Epidermal melanocyte (primary cell): Measurements from ENCODE around the gene HAPLN2.
"Not testable (repeated sequence)": the region's sequence is repeated elsewhere in the genome, so short reads cannot be mapped to it uniquely, and the experiment has no call there.

Source experiments
- DNase-seq: peaks from one replicate; pipeline ENCODE4 v3.0.0; 2011; ENCODE audit warnings: low spot score; ENCODE audit not compliant: insufficient read length

Gene HAPLN2

DNA sequence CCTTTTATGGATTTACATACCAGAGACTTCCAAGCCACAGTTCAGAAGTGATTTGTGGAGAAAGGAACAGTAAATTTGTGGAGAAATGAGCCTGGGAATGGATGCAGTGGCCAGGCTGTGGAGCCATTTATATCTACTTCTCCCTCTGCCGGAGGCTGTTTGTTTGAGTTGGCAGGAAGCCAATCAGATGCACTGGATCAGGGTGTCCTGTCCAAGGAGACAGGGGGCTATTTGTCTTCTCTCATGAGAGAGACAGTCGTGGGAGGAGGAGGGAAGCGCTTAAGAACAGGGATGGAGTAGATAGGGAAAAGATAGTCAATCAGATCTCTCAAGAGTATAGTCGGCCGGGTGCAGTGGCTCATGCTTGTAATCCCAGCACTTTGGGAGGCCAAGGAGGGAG lies 2.8 kb upstream of the HAPLN2 start:
- DNase-seq: peak; percentile 86

DNA sequence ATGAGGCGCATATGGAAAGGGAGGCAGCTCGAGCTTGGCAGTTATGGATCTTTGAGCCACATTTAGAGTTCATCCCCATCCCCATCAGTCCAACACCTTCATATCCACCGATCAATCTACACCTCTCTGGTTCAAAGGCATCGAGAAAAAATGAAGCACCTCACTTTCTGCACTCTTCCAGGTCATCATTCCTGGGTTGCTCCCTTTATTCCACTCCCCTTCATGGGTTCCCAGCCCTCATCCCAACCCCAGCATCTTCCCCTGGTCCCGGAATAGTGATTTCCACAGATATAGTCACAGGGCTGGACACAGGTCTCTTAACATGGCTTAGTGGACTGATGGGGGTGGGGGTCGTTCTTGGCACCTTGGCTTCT lies 354 bp downstream of the HAPLN2 start:
- DNase-seq: no peak

DNA sequence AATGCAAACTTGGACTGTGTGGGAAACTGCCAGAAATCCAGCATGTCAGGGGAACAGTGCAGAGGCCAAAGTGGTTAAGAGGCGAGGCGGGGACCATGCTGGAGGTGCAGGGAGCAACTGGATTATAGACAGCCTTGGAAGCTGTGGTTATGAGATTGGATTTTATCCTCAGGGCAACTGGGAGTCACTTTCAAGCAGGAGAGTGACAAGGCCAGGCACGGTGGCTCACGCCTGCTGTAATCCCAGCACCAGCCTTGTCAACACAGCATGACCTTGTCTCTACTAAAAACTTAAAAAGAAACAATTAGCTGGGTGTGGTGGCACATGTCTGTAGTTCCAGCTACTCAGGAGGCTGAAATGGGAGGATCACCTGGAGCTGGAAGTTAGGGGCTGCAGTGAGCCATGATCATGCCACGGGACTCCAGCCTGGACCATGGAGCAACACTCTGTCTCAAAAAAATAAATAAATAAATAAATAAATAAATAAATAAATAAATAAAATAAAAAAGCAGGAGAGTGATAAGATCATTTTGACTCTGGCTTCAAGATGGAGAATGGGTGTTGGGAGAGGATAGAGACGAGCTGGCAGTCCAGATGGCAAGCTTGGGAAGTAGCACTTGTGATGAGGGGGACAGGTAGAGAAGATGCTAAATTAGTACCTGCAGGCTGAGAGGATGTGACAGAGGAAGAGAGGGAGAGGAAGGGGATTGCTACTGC lies 3.5 kb downstream of the HAPLN2 start:
- no peak for DNase-seq

- no peak for DNase-seq
These were observed 5.0 kb downstream of the HAPLN2 start for GRCh38 chr1:156623946-156624813.

- DNase-seq: no peak
These were observed 5.7 kb downstream of the HAPLN2 start for GRCh38 chr1:156624814-156625435.

DNA sequence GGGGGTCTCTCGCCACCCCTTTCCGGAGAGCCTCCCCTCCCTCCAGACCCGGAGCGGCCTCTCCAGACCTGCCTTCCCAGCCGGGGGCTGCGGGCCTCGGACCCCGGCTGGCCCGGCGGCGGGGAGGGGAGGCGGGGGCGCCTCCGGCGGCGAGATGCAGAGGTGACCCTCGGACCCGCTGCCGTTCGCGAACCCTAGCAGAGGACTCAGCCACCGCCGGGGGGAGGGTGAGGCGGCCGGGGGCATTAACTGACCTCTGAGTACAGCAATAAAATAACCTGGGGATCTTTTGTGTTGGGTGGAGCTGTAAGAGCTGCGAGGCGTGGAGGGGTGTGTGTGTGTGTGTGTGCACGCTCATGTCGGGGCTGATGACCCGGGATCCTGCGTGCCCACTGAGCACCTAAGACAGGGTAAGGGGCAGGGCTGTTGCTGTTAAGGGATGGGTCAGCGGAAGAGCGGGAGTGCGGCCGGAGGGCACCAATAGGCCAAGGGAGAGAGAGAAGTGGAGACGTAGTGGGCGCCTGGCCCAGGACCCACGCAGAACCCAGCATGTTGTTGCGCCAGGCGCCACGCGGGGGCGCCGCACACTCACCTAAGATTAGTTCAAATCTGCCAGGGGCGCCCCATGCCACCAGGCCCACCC lies 6.3 kb downstream of the HAPLN2 start:
- DNase-seq: no peak

GRCh38 chr1:156626079-156626438 lies 6.8 kb downstream of the HAPLN2 start:
- no peak for DNase-seq

GRCh38 chr1:156627313-156627880 lies 8.2 kb downstream of the HAPLN2 start:
- DNase-seq: no peak

DNA sequence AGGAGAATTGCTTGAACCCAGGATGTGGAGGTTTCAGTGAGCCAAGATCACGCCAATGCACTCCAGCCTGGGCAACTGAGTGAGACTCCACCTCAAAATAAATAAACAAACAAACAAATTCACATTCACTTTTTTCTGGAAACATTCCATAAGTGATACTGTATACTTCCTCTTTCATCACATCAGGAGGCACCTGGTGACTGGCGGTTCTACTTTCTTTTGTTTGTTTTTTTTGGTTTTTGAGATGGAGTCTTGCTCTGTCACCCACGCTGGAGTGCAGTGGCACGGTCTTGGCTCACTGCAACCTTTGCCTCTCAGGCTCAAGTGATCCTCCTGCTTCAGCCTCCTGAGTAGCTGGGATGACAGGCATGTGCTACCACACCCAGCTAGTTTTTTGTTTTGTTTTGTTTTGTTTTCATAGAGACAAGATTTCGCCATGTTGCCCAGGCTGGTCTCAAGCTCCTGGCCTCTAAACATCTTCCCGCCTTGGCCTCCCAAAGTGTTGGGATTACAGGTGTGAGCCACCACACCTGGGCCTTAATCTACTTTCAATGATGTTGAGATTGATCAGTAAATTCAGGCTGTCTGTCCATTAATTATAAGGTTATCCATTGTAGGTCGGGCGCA lies 10.7 kb downstream of the HAPLN2 start:
- no peak for DNase-seq

- DNase-seq: not testable (repeated sequence)
These were observed 11.9 kb downstream of the HAPLN2 start for GRCh38 chr1:156631152-156631551.

GRCh38 chr1:156632355-156632754 lies 13.1 kb downstream of the HAPLN2 start:
- no peak for DNase-seq

GRCh38 chr1:156638189-156638985 lies 19.2 kb downstream of the HAPLN2 start:
- DNase-seq: peak; percentile 20

DNA sequence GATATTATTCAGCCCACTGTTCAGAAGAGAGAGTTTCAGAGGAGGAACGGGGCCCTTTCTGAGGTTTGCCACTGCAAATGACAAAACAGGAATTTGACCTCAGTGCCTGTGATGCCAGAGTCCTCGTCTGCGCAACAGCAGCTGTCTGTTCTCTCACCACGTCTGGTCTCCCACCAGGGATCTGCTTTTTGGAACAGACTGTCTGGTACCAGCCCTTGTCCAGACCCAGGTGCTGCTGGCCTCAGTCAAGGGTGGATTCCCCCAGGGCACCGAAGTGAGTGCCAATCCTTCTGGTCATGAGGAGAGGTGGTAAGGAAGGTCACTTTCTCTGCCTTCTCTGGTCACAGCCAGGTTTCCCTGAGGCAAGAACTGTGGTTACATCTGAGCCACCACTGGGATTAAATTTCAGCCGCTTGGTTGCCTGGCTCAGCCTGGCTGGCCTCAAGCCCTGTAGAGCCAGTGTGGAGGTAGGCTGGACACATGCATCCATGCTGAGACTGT lies 20.4 kb downstream of the HAPLN2 start:
- DNase-seq: no peak

DNA sequence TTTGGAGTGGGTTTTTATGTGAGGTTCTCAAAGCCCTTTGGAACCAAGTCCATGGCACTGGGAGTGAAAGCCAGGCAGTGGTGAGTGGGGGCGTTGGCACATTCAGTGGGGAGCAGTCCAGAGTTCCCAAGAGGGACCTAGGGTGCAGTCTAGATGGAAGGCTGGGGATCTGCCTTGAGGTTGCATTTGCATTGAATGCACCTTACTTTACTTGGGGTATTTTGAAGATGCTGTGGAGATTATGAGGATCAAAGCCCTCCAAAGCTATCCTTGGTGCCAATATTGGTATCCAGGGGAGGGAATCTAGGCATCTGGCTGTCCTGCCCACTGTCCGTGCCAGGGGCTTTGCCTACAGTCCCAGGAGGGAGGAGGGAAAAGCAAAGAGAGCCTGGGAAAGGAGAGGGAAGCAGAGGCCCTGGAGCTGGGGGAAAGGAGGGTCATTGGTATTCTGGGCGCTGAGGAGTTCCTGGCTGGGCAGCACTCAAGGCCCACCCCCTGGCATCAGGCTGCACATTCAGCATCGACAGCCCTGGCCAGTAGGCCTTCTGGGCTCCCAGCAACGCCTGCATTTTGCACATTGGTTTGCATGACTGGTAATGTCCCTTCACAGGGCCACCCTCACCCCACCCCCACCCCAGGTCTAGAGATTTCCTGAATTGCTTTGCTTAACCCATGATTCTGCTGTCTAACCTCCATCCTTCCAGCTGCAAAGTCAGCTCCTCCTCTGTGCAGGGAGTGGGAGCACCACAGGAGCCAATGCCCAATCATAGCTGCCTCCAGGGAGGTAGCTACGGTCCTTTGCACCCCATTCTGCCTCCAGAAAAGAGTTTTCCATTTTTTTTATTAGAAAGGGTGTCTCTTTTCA lies 21.9 kb downstream of the HAPLN2 start:
- no peak for DNase-seq

DNA sequence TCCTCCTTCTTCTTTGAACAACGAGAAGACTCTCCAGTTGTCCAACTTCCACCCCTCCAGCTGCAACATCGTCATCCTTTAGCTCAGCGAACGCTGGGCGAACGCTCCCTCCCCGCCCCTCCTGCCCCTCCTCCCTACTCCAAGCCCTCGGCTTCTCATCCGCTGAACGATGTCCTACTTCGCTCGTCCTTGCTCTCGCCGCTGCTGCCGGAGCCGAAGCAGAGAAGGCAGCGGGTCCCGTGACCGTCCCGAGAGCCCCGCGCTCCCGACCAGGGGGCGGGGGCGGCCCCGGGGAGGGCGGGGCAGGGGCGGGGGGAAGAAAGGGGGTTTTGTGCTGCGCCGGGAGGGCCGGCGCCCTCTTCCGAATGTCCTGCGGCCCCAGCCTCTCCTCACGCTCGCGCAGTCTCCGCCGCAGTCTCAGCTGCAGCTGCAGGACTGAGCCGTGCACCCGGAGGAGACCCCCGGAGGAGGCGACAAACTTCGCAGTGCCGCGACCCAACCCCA lies 22.6 kb downstream of the HAPLN2 start, which contains the start of gene BCAN:
TSS of gene BCAN (plus strand) at position 357 of the 504 bp plus-strand sequence. CDS start 3,938 bp downstream, outside the sequence.
- DNase-seq: peak; percentile 92

DNA sequence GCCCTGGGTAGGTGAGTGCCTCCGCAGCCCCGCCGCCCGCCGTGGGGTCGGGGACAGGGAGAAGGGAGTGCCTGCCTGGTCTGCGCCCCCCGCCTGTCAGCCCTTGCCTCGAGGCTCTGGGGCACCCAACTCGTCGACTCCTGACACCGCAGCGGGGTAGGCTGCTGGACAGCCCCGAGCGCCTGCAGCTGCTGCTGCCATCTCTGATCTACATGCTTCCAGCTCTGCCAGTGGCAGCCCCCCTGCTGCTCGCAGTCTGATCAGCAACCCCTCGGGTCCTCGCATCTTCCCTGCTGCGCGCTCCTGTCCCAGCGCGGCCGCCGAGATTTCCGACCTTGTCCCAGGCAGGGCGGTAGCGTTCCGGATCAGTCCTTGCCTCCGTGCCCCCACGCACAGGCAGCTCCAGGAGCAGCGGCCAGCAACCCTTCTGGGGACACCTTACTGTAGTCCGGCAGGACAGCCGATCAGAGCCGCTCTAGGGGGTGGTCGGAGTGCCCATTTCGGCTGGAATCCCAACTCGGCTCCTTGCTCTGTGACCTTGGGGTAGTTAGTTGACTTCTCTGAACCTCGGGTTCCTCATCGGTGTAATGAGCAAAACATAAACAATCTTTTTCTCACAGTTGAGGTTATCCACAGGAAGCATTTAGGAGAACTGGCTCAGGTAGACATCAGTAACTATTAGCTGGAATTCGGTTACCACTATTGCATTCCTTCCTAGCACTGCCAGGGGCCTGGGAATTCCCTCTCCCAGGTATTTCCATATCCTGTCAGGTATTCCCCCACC lies 23.2 kb downstream of the HAPLN2 start:
- DNase-seq: no peak

DNA sequence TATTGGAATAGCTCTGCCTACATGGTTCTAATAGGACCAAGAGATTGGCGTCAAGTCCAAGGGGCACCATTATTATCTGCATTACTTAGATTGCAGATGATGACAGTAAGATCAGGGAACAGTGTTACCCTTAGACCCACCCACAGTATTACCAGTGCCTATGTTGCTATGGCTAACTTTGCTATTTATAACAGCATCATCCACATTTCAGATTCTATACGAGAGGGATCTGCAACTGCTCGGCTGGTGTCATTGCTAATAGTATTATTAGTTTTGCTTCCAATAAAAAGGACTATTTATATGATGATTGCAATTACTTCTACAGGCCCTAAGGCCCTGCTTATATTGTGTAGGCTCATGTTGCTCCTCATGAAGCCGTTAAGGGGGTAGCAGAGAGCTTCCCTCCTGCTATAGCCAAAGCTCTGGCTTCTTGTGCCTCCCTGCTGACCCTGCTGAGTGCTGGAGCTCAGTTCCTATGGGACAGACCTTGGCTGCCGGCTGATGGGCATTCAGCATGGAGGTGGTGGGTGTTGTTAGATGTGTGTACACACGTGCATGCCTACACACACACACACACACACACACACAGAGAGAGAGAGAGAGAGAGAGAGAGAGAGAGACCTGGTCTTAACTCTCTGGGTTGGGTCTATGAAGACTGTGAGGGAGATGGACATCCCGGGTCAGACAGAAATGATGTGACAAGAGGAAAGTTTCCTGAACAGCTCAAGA lies 24.0 kb downstream of the HAPLN2 start:
- DNase-seq: no peak
